ENCODE data around the gene PIGC.

Gene PIGC

DNA sequence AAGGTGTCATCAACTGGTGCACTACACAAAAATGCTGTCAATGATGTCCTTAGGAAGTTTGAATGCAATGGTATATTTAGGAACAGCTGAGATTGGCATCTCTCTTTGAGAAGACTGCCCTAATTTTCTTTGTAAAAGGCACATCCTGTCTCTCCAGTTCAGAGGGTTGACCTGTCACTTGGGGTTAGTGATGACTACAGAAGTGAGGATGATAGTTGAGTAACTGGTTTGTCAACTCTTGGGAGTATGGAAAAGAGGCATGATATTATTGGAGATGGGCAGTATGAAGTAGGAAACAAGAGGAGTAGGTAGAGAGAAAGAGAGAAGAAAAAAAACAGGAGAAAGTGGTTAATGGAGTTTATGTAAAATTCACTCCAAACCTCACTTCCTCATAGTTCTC lies 40.4 kb upstream of the PIGC start:
- CTCF ChIA-PET = no interaction called here
- no peaks in the 10 kb centered on the region for H3K9me3 ChIP-seq (ENCODE audit: control extremely low read depth in 1 of 5, control insufficient read depth in 4 of 5, insufficient read depth in 2 of 5, low read depth in 1 of 5, low read length in 4 of 5)
- no peak overlapping the region for H3K27ac ChIP-seq (ENCODE audit: insufficient read depth in 1 of 2, low read depth in 1 of 2, low read length in 2 of 2, poor library complexity in 1 of 2, severe bottlenecking in 2 of 2)
- peaks cover 0 to 12% (median 5%) of the 10 kb centered on the region in 4 experiments for H3K4me1 ChIP-seq (ENCODE audit: control extremely low read depth in 1 of 4, control insufficient read depth in 4 of 4, insufficient read depth in 4 of 4, low read length in 3 of 4)
- no peak overlapping the region for H3K4me3 ChIP-seq (ENCODE audit: control insufficient read depth in 1 of 7, extremely low read depth in 1 of 7, insufficient read depth in 4 of 7, low read depth in 2 of 7, low read length in 6 of 7)
- H3K36me3 ChIP-seq (ENCODE audit: control insufficient read depth in 4 of 4, insufficient read depth in 4 of 4, low read length in 3 of 4) = no peaks in the 10 kb centered on the region
- DNase-seq = no peak
- no peaks in the 10 kb centered on the region for H3K27me3 ChIP-seq (replicated peaks in 2 of 5; ENCODE audit: control insufficient read depth in 4 of 5, insufficient read depth in 5 of 5, low read length in 4 of 5)
- POLR2A ChIA-PET = interaction anchor here (0.9 kb wide), 1 partner anchor 9 kb away, joined by 4 read pairs; no protein-coding TSS in a partner anchor

DNA sequence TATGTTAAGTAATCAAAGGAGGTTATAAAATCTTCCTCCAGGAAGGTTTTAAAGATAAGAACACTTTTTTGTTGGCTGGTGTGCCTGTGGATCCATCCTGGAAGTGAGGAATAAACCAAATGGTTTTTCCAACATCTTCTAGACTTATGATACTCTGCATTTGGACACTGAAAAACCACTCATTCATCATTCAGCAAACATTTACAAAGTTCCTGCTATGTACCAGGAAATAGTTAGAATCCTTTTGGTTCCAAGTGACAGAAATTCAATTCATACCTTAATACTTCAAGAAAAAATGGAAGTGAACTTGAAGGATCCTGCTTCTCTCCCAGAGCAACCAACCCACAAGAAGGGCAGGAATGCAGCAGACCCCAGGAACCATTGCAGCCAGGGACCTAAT lies 39.6 kb upstream of the PIGC start:
- no peaks in the 10 kb centered on the region for H3K36me3 ChIP-seq (ENCODE audit: control insufficient read depth in 4 of 4, insufficient read depth in 4 of 4, low read length in 3 of 4)
- H3K4me1 ChIP-seq (ENCODE audit: control extremely low read depth in 1 of 4, control insufficient read depth in 4 of 4, insufficient read depth in 4 of 4, low read length in 3 of 4) = peaks cover 0 to 12% (median 5%) of the 10 kb centered on the region in 4 experiments
- POLR2A ChIA-PET = no interaction called here
- no peaks in the 10 kb centered on the region for H3K27me3 ChIP-seq (replicated peaks in 2 of 5; ENCODE audit: control insufficient read depth in 4 of 5, insufficient read depth in 5 of 5, low read length in 4 of 5)
- CTCF ChIA-PET = no interaction called here
- H3K4me3 ChIP-seq (ENCODE audit: control insufficient read depth in 1 of 7, extremely low read depth in 1 of 7, insufficient read depth in 4 of 7, low read depth in 2 of 7, low read length in 6 of 7) = no peak overlapping the region
- DNase-seq = no peak
- no peak overlapping the region for H3K27ac ChIP-seq (ENCODE audit: insufficient read depth in 1 of 2, low read depth in 1 of 2, low read length in 2 of 2, poor library complexity in 1 of 2, severe bottlenecking in 2 of 2)
- H3K9me3 ChIP-seq (ENCODE audit: control extremely low read depth in 1 of 5, control insufficient read depth in 4 of 5, insufficient read depth in 2 of 5, low read depth in 1 of 5, low read length in 4 of 5) = no peaks in the 10 kb centered on the region

DNA sequence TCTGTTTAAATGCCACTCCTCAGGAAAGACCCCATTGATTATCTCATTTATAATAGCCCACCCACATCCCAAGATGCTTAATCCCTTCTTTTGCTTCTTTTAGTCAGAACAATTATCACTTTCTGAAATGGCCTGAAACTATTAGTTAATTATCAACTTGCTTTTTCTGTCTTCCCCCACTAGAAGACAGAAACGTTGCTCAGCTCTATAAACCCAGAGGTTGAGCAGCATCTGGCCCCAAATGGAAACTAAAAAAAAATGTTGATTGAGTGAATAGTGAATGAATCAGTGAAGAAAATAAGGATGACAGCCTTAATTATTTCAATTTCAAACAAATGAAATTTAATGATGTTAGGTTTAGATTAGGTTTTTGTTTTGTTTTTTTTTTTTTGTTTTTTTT lies 38.2 kb upstream of the PIGC start:
- Histone ChIP-seq H3K27me3 (replicated peaks in 2 of 5; ENCODE audit: control insufficient read depth in 4 of 5, insufficient read depth in 5 of 5, low read length in 4 of 5) (no peaks in the 10 kb centered on the region), H3K4me1 (ENCODE audit: control extremely low read depth in 1 of 4, control insufficient read depth in 4 of 4, insufficient read depth in 4 of 4, low read length in 3 of 4) (peaks cover 0 to 3% (median under 1%) of the 10 kb centered on the region in 4 experiments), H3K27ac (ENCODE audit: insufficient read depth in 1 of 2, low read depth in 1 of 2, low read length in 2 of 2, poor library complexity in 1 of 2, severe bottlenecking in 2 of 2) (no peak overlapping the region), H3K36me3 (ENCODE audit: control insufficient read depth in 4 of 4, insufficient read depth in 4 of 4, low read length in 3 of 4) (no peaks in the 10 kb centered on the region), H3K9me3 (ENCODE audit: control extremely low read depth in 1 of 5, control insufficient read depth in 4 of 5, insufficient read depth in 2 of 5, low read depth in 1 of 5, low read length in 4 of 5) (no peaks in the 10 kb centered on the region), H3K4me3 (ENCODE audit: control insufficient read depth in 1 of 7, extremely low read depth in 1 of 7, insufficient read depth in 4 of 7, low read depth in 2 of 7, low read length in 6 of 7) (no peak overlapping the region)
- no peak for DNase-seq
- ChIA-PET CTCF (no interaction called here), POLR2A (interaction anchor here (0.6 kb wide), 1 partner anchor 917 kb away, joined by 3 read pairs; no protein-coding TSS in a partner anchor)
- WGBS (ENCODE audit: insufficient coverage) = no CpG with 5 or more reads among the region's 1 CpG

DNA sequence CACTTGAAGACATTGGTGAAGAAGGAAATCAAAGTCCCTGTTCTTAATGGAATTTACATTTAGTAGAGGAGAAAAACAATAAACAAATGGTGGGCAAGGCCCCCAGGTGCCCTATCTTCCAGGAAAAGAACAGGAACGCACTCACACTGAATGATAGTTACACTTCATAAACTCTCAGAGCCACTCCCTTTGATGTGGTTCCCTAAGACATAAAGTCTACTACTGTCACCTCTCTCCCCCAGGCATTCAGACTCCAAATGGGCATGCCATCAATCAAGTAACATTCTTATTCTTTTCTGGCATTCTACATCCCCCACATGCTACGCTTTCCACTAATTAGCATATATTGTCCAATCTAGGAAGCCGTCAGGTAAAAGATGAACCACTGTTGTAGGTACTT lies 36.6 kb upstream of the PIGC start:
- no peak for DNase-seq
- no peaks in the 10 kb centered on the region for H3K4me1 ChIP-seq (ENCODE audit: control extremely low read depth in 1 of 4, control insufficient read depth in 4 of 4, insufficient read depth in 4 of 4, low read length in 3 of 4)
- no peak overlapping the region for H3K4me3 ChIP-seq (ENCODE audit: control insufficient read depth in 1 of 7, extremely low read depth in 1 of 7, insufficient read depth in 4 of 7, low read depth in 2 of 7, low read length in 6 of 7)
- CTCF ChIA-PET = interaction anchor here (0.8 kb wide), 1 partner anchor 9 kb away, joined by 3 read pairs; no protein-coding TSS in a partner anchor
- H3K36me3 ChIP-seq (ENCODE audit: control insufficient read depth in 4 of 4, insufficient read depth in 4 of 4, low read length in 3 of 4) = no peaks in the 10 kb centered on the region
- H3K27ac ChIP-seq (ENCODE audit: insufficient read depth in 1 of 2, low read depth in 1 of 2, low read length in 2 of 2, poor library complexity in 1 of 2, severe bottlenecking in 2 of 2) = no peak overlapping the region
- POLR2A ChIA-PET = no interaction called here
- H3K27me3 ChIP-seq (replicated peaks in 2 of 5; ENCODE audit: control insufficient read depth in 4 of 5, insufficient read depth in 5 of 5, low read length in 4 of 5) = no peaks in the 10 kb centered on the region
- WGBS (ENCODE audit: insufficient coverage) = 93% methylated on average over 1 of the region's 3 CpGs
- no peaks in the 10 kb centered on the region for H3K9me3 ChIP-seq (ENCODE audit: control extremely low read depth in 1 of 5, control insufficient read depth in 4 of 5, insufficient read depth in 2 of 5, low read depth in 1 of 5, low read length in 4 of 5)

DNA sequence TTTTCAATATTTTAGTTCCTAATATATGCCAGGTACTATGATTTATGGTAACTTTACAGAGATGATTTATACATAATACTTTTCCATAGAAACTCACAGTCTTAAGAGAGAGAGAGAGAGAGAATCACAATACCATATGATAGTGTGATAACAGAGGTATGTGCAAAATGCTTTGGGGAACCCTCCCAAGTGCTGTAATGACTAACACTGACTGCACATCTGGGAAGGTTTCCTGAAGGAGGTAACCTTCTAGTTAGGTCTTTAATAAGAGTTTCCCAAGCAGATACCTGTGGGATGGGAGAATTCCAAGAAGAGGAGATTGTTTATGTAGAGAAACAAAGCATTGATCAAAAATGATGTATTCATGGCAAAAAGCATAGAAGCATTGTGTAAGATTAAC lies 34.6 kb upstream of the PIGC start:
- ChIA-PET POLR2A (no interaction called here), CTCF (no interaction called here)
- Histone ChIP-seq H3K36me3 (ENCODE audit: control insufficient read depth in 4 of 4, insufficient read depth in 4 of 4, low read length in 3 of 4) (no peaks in the 10 kb centered on the region), H3K4me1 (ENCODE audit: control extremely low read depth in 1 of 4, control insufficient read depth in 4 of 4, insufficient read depth in 4 of 4, low read length in 3 of 4) (peaks cover 2 to 6% (median 3%) of the 10 kb centered on the region in 4 experiments), H3K27me3 (replicated peaks in 2 of 5; ENCODE audit: control insufficient read depth in 4 of 5, insufficient read depth in 5 of 5, low read length in 4 of 5) (no peaks in the 10 kb centered on the region), H3K9me3 (ENCODE audit: control extremely low read depth in 1 of 5, control insufficient read depth in 4 of 5, insufficient read depth in 2 of 5, low read depth in 1 of 5, low read length in 4 of 5) (no peaks in the 10 kb centered on the region), H3K27ac (ENCODE audit: insufficient read depth in 1 of 2, low read depth in 1 of 2, low read length in 2 of 2, poor library complexity in 1 of 2, severe bottlenecking in 2 of 2) (no peak overlapping the region), H3K4me3 (ENCODE audit: control insufficient read depth in 1 of 7, extremely low read depth in 1 of 7, insufficient read depth in 4 of 7, low read depth in 2 of 7, low read length in 6 of 7) (no peak overlapping the region)
- DNase-seq = no peak

DNA sequence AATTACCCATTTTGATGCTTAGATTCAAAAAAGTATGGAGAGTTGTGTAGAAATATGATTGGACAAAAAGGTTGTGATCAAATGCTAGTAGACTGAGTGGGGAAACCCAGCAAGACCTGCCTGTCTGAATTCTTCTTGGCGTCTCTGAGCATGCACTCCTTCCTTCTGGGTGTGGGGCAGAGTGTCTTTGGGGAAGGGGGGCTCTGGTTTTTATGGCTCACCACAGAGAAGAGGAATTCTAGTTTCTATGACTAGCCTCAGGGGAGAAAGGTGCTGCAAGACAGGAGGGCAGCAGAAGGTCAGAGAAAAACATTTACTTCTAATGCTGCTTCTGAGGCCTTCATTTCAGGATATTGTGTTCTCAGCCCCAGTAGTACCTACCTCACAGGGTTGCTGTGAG lies 33.9 kb upstream of the PIGC start:
- Histone ChIP-seq H3K4me3 (ENCODE audit: control insufficient read depth in 1 of 7, extremely low read depth in 1 of 7, insufficient read depth in 4 of 7, low read depth in 2 of 7, low read length in 6 of 7) (no peak overlapping the region), H3K4me1 (ENCODE audit: control extremely low read depth in 1 of 4, control insufficient read depth in 4 of 4, insufficient read depth in 4 of 4, low read length in 3 of 4) (peaks cover 8 to 14% (median 9%) of the 10 kb centered on the region in 4 experiments), H3K27ac (ENCODE audit: insufficient read depth in 1 of 2, low read depth in 1 of 2, low read length in 2 of 2, poor library complexity in 1 of 2, severe bottlenecking in 2 of 2) (no peak overlapping the region), H3K36me3 (ENCODE audit: control insufficient read depth in 4 of 4, insufficient read depth in 4 of 4, low read length in 3 of 4) (no peaks in the 10 kb centered on the region), H3K9me3 (ENCODE audit: control extremely low read depth in 1 of 5, control insufficient read depth in 4 of 5, insufficient read depth in 2 of 5, low read depth in 1 of 5, low read length in 4 of 5) (no peaks in the 10 kb centered on the region), H3K27me3 (replicated peaks in 2 of 5; ENCODE audit: control insufficient read depth in 4 of 5, insufficient read depth in 5 of 5, low read length in 4 of 5) (no peaks in the 10 kb centered on the region)
- ChIA-PET POLR2A (no interaction called here), CTCF (no interaction called here)
- DNase-seq = no peak
- 88% methylated on average over 1 of the region's 1 CpG for WGBS (ENCODE audit: insufficient coverage)

DNA sequence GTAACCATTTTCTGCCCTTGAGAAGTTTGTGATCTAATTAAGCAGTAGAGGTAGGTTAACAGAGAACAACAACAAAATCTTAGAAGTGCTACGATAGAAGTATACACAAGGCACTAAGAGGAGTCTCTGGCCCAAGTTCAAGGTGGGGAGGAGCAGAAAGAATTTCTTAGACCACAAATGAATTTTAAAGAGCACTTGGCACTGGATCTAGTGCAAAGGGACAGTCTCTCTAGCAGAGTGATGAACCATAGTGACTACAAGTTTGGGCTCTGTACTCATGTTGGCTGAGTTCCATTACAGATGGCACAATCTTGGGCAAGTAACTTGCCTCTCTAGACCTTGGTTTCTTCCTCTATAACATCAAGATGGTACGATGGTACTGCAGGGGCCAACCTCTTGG lies 33.3 kb upstream of the PIGC start:
- no peak for DNase-seq
- POLR2A ChIA-PET = no interaction called here
- no peak overlapping the region for H3K4me3 ChIP-seq (ENCODE audit: control insufficient read depth in 1 of 7, extremely low read depth in 1 of 7, insufficient read depth in 4 of 7, low read depth in 2 of 7, low read length in 6 of 7)
- CTCF ChIA-PET = no interaction called here
- no peaks in the 10 kb centered on the region for H3K9me3 ChIP-seq (ENCODE audit: control extremely low read depth in 1 of 5, control insufficient read depth in 4 of 5, insufficient read depth in 2 of 5, low read depth in 1 of 5, low read length in 4 of 5)
- no peaks in the 10 kb centered on the region for H3K27me3 ChIP-seq (replicated peaks in 2 of 5; ENCODE audit: control insufficient read depth in 4 of 5, insufficient read depth in 5 of 5, low read length in 4 of 5)
- H3K27ac ChIP-seq (ENCODE audit: insufficient read depth in 1 of 2, low read depth in 1 of 2, low read length in 2 of 2, poor library complexity in 1 of 2, severe bottlenecking in 2 of 2) = no peak overlapping the region
- no peaks in the 10 kb centered on the region for H3K36me3 ChIP-seq (ENCODE audit: control insufficient read depth in 4 of 4, insufficient read depth in 4 of 4, low read length in 3 of 4)
- 86% methylated on average over 1 of the region's 2 CpGs for WGBS (ENCODE audit: insufficient coverage)
- peaks cover 8 to 19% (median 14%) of the 10 kb centered on the region in 4 experiments for H3K4me1 ChIP-seq (ENCODE audit: control extremely low read depth in 1 of 4, control insufficient read depth in 4 of 4, insufficient read depth in 4 of 4, low read length in 3 of 4)

All from common myeloid progenitor, CD34-positive (primary cell).